ENCODE measurements around the gene ANKRD40.
"Not testable (repeated sequence)": the region's sequence is repeated elsewhere in the genome, so short reads cannot be mapped to it uniquely, and the experiment has no call there.

Gene ANKRD40

GRCh38 chr17:50710650-50711049 is 2.9 kb upstream of the ANKRD40 start:
- no peak for DNase-seq

DNA sequence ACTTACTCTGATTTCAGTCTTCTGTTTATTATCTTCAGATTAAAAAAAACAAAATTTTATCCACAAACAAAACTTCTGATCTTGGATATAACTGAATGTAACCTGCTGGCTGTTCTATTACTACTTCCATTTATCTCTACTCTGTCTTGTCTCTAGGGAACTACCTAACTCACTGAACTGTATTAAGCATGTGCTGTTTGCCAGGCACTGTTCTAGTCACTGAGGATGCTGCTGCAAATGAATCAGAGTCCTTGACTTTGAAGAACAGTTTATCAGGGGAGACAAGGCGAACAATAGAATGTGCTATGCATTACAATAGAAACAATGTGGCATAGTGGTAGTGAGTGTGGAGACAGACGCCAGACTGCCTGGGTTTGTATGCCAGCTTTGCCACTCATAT is 2.3 kb upstream of the ANKRD40 start:
- no peak for DNase-seq

DNA sequence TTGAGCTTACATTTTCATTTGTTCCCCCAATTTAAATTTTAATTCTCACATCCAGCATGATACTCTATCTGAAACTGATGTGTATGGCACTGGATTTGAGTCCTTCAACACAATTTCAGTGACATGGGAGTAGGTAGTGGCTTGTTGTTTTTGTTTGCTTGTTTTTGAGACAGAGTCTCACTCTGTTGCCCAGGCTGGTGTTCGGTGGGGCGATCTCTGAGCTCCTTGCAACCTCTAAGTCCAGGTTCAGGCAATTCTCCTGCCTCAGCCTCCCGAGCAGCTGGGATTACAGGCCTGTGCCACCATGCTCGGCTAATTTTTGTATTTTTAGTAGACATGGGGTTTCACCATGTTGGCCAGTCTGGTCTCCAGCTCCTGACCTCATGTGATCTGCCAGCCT is 1.3 kb upstream of the ANKRD40 start:
- not testable (repeated sequence) for DNase-seq

DNA sequence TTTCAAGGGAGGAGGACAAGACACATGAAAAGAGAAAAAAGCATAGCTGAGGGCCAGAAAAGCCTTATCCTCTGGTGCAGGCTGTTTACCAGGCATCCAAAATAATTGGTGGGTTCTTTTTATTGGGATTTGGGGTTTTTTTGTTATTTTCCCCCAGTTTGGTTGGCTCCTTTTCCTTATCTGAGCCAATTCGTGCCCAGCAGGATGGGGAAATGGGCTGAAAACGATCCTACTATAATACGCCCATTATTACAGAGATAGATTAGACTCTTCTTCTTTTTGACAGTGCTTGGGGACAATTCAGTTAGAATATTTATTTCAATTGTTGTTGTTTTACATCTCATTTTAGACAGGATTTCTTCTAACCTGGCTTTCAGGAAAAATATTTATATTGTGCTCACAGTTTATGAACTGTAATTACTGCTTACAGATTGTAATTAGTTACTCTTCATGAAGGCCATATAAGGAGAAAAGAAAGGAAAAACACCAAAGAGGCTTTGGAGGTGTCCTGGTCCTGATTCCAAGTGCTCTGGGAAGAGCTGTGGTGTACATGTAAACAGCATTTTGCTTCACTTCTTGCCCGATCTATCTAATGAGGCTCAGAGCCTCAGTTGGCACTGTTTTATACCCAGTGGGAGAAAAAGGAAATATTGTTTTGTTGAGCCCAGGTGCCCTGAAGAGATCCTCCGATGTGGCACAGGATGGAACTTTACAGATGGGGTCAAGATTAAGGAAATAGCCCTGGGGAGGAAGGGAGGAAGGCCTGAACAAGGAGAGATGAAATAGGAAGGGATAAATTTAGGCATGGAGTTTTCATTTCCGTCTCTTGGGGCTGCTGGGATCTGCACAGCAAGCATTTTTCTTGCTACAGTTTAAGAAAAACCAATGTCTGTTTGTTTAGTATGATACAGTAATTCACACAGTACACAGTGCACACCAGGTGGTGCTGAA is 611 bp upstream of the ANKRD40 start:
- DNase-seq: peak; percentile 9

DNA sequence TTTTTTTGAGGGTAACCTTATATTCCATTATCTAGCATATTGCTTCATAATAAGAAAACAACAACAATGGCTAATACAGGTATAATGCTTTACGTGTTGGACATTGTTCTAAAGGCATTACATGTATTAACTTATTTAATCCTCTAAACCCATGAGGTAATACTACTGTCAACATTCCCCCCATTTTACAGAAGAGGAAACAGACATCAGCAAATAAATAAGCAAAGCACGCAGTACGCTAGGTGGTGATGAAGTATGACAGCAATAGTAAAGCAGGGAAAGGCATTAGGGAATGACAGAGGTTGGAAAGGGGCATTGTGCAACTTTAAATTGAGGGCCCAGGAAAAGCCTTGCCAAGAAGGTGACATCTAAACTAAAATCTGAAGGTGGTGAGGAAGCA is 4.6 kb downstream of the ANKRD40 start:
- no peak for DNase-seq

GRCh38 chr17:50699410-50699809 is 8.3 kb downstream of the ANKRD40 start:
- no peak for DNase-seq

DNA sequence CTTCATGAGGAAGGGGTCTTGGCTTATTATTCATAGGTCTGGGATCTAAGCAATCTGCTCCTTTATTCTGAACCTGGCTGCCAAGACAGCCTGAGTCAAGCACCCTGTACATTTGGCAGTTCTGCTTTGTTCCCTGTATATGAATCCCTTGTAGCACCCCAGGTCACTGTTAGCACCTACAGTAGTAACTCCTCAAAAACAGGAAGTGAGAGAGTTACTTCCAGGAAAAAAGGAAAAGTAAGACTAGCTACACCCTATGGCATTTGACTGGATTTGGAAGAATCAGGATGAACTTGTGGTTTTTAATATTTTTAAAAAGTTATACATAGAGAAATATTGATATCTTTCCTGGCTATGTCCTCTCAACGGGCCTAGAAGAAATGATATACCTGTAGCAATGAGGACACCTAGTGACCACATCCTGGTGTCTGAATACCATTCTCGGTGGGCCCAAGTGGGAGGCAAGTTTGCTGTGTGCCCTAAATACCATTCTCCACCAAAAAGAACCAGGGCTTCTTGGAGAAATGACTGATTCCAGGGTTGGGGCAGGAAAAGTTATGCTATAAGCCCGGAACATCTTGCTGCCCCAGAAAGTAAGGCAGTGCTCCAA is 9.9 kb downstream of the ANKRD40 start:
- DNase-seq: peak; percentile 5

- no peak for DNase-seq
Observed at GRCh38 chr17:50697062-50697461, 10.7 kb downstream of the ANKRD40 start.

- DNase-seq: no peak
Observed at GRCh38 chr17:50696365-50696879, 11.3 kb downstream of the ANKRD40 start.

DNA sequence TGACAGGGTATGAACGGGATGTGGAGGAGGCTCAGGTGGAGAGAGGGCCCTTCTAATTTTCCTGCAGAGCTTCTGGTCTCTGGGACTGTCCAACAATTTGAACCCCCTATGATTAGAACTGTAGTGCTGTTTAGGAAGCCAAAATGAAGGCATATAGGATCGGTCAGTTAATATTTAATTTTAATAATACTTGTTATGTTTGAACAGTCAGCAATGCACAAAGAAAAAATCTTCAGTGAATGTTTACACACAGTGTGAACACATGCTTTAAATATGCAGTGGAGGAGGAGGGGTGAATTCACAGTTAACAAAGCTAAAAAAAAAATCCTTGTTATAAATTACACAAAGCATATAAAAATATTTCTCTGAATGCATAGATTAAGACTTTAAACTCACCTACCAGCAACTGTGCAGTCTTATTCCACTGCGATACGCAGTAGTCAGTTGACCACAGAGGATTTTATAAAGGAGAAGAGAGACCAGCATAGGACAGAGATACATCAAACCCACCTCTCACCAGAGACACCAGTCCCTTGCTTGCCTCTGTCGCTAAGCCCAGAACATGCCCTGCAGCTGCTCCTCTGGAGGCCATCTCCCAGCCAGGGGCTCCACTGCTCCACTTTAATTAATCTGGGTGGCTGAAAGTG is 14.6 kb downstream of the ANKRD40 start:
- no peak for DNase-seq

DNA sequence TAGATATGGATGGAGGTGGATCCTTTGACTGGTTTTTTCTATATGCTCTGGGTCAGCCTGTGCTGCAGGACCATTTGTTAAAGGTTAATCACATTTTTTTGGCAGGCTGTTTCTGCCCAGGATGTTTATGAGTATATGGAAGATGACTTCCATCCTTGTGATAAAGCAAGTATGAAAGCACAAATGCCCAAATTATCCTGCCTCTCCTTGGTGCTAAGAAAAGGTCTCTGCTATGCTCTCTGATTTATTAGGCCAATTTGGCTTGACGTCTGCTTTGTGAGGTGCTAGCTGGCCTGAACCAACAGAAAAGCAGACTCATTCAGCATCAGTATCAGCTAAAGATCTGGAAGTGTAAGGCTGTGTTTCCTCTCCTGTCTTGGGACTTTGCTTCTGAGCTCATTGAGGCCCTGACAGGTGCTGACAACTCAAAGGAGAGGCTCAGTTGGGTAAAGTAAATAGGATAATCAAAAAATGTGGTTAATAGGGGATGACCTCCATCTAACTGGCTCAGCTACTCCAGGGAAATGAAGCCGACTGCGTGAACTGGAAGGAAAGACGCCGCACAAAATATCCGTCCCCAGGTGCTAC is 15.2 kb downstream of the ANKRD40 start:
- no peak for DNase-seq

GRCh38 chr17:50691550-50692447 is 15.9 kb downstream of the ANKRD40 start:
- no peak for DNase-seq

DNA sequence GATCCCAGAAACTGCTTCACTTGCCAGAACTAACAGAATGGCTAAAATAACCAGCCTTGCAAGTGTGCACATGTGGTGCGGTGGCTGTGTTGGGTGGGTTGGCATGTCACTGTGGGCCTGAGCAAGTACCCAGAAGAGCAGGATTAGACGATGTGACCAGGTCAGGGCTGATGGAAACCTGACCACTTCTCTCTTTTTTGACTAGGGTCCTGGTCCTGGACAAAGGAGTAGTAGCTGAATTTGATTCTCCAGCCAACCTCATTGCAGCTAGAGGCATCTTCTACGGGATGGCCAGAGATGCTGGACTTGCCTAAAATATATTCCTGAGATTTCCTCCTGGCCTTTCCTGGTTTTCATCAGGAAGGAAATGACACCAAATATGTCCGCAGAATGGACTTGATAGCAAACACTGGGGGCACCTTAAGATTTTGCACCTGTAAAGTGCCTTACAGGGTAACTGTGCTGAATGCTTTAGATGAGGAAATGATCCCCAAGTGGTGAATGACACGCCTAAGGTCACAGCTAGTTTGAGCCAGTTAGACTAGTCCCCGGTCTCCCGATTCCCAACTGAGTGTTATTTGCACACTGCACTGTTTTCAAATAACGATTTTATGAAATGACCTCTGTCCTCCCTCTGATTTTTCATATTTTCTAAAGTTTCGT is 16.7 kb downstream of the ANKRD40 start:
- no peak for DNase-seq

DNA sequence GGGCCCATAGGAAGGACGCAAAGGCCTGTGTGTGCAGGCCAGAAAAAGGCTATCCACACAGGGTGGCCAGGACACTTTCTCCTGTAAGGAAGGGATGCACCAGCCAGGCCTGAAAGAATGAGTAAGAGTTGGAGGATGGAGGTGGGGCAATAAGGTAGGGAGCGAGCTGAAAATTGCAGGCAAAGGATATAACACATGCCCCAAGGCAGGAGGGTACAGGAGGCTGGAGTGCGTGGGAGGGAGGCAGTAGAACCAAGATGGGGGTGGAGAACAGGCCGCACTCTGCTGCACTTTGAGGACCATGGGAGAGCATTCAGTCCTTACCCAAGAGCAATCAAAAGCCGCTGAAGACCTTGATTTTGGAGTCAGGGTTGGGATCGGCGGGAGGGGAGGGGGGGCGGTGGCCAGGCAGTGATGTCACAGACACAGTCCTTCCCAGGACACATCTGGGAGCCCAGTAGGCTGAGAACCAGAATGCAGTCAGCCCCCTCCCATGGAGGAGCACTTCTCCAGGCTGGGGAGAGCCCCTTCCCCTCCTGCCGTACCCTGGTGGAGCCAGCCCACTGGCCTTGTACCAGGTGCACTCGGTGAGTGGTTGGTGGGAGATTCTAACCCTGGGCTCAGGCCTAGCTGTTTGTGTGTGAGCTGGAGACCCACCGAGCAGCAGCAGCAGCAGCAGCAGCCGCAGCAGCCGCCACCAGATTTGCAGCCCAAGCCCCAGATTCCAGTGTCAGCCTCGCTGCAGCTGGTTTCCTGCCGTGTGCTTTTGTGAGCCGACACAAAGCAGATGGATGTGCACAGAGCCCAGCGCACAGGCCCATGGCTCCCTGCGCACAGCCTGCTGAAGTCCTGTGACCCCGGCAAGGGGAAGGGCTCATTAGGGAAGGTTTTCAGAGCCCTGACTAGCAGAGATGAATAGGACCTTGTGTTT is 17.5 kb downstream of the ANKRD40 start:
- no peak for DNase-seq

- DNase-seq: no peak
Observed at GRCh38 chr17:50689251-50689650, 18.5 kb downstream of the ANKRD40 start.

DNA sequence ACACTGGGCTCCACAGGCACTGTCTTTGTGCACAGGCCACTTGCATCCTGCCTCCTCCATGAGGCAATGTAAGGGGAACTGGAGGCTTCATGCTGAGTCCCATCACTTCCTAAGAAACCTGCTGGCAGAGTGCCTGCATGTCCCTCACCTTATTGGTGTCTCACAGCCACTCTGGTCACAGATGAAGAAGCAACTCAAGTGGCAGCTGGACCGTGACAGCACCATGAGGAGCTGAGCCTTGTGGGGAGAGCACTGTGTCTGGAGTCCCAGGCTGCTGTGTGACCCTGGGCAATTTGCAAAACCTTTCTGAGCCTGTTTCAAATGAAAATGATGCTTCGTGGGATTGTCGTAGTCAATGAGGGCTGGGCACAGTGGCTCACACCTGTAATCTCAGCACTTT is 19.5 kb downstream of the ANKRD40 start:
- no peak for DNase-seq

DNA sequence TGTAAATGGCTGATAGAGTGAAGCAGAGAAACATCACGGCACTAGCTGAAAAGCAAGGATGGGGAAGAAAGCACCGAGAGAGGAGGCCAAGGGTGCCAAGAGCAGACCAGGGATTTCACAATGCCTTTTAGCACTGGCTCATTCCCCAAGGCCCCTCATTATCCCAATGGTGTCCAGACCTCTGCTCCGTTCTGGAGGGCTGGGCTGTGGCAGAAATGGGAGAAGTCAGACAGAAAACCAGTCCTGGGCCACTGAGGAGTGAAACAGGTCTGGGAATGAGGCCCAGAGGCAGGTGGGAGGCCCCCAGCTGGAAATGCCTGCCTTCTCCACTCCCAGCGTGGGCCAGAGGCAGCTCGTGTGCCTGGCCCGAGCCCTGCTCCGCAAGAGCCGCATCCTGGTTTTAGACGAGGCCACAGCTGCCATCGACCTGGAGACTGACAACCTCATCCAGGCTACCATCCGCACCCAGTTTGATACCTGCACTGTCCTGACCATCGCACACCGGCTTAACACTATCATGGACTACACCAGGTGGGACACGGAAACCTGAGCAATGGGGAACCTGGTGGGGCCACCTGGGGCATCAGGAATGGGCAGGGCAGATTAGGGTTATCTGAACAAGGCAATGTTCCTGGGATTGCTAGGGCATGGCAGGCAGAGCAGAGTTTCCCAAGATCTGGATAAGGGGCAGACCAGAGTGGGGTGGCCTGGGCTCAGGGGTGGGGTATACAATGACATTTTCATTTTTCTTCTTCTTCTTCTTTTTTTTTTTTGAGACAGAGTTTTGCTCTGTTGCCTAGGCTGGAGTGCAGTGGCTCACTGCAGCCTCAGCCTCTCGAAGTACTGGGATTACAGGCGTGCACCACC is 20.3 kb downstream of the ANKRD40 start:
- no peak for DNase-seq

- DNase-seq: no peak
Observed at GRCh38 chr17:50686494-50687199, 21.1 kb downstream of the ANKRD40 start.
